ENCODE measurements around the gene MXRA8.

Gene MXRA8

DNA sequence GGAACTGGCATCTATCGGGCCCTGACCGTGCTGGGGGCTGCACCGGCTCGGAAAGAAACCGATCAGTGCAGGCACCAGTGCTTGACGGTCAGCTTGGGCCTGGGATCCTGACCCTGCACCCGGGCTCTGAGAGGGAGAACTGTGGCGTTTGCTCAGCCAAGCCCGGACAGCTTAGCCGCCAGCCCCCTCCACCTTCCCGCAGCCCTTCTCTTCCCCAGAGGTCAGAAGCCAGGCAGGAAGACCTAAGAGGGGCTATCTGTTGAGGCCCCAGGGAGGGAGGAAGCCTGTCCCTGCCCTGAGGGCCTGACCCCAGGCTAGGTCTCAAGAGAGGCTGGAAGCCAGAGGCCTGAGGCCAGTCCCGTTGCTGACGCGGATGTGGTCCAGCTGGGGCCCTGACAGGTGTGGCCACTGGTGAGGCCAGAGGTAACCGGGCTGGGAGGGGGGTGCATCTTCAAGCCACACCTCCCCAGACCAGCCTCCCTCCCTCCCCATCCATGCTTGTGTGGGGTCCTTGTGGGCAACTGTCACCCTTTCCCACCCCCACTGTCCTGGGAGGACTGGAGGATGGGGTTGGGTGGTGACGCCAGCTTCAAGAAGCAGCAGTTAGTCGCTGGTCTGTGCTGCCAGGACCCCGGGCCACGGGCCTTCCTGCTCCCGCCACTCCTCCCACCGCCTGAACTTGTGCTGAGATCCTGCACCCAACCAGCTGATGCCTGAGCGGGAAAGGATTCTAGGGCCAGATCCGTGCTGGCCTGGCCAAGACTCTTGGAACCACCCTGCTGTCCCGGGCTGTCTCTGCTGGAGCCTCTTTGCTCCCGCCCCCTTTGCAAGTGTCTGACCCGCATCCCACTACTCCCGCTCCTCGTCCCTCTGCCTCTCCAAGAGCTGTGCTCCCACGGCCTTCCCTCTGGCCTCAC, 6.6 kb downstream of the MXRA8 start:
- in situ Hi-C loops (cut with MboI; ENCODE audit: low sequenced_read_pairs) = no loop called here

- in situ Hi-C loops (cut with MboI; ENCODE audit: low sequenced_read_pairs) = no loop called here
Measured at GRCh38 chr1:1349256-1350012, 8.9 kb downstream of the MXRA8 start, which contains the start of gene DVL1. Gene DVL1 (minus strand): TSS chr1:1349418. CDS start chr1:1349065, 353 bp downstream.

DNA sequence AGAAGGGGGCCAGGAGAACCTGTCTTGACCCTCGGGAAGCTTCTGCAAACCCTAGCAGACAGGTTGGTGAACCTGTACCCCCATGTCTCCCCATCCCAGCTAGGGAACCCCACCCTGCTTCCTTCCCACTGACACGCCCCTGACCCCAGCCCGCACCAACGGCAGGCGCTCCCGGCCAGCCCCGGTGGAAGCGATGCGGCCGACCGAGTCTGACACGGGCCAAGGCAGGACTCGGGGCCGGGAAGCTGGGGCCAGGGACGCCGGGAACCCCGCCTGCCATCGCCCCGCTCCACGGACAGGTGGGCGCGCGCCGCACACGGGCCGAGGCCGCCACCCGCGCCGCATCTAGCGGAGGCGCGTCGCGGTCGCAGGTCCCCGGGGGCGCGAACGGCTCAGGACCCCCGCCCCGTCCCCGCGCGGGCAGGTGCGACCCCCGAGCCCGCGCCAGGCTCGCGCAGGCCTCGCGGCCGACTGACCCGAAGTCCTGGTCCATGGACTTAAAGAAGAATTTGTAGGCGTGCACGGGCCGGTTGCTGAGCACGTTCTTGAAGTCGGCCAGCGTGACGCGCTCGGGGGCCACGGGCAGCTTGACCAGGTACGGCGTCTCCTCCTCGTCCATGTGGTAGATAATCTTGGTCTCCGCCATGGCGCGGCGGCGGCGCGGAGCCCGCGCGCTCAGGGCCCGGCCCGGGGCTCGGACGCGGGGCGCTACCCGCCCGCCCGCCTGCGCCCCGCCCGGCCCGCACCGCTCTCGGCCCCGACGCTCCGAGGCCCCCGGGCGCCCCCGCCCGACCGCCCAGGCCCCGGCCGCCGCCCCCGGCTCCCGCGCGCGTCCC, 9.7 kb downstream of the MXRA8 start:
- in situ Hi-C loops (cut with MboI; ENCODE audit: low sequenced_read_pairs) = no loop called here

GRCh38 chr1:1347663-1348419, 10.5 kb downstream of the MXRA8 start:
- in situ Hi-C loops (cut with MboI; ENCODE audit: low sequenced_read_pairs) = no loop called here

GRCh38 chr1:1347026-1347595, 11.2 kb downstream of the MXRA8 start:
- in situ Hi-C loops (cut with MboI; ENCODE audit: low sequenced_read_pairs) = no loop called here

DNA sequence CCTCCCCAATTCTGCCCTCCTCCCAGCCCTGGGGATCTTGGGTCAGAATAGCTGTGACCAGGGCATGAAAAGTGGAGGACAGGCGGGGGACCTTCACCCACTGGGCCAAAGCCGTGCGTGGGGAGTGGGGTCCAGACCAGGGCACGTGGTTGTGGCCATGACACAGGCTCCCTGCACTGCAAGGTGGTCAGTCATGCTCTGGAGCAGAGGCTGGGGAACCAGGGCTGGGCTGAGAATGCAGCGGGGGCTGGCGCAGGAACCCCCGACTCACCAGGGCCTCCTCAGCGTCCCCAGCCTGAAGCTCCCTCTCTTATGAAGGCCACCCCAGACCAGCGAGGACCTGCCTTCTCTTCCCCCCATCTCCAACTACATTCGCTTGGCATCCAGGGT, 11.9 kb downstream of the MXRA8 start:
- in situ Hi-C loops (cut with MboI; ENCODE audit: low sequenced_read_pairs) = no loop called here

DNA sequence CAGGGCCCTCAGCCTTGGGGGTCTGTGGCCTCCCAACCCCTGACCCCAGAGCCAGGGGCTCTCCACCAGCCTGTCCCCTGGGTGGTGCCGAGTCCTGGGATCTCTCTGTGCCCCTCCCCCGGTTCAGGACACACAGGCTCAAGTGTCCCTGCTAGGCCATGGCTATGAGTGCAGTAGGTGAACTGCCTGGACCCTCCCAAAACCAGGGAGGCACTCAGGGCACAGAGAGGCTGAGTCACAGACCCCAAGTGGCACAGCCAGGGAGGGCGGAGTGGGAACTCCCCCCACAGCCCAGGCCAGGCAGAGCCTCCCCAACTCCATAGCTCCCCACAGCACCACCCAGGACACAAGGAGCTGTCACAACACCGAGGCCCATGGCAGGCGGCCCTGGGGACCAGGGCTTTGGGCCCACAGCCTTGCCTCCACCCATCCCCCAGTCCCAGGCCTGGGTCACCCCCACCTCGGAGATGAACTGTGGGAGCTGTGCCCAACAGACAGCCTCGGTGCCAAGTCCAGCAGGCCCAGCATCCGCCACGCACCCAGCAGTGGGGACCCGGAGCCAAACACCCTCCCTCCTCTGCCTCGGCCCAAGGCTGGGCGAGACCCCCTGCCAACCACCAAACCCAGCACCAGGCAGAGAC, 12.4 kb downstream of the MXRA8 start:
- in situ Hi-C loops (cut with MboI; ENCODE audit: low sequenced_read_pairs) = no loop called here

GRCh38 chr1:1345384-1345783, 13.0 kb downstream of the MXRA8 start:
- in situ Hi-C loops (cut with MboI; ENCODE audit: low sequenced_read_pairs) = no loop called here

DNA sequence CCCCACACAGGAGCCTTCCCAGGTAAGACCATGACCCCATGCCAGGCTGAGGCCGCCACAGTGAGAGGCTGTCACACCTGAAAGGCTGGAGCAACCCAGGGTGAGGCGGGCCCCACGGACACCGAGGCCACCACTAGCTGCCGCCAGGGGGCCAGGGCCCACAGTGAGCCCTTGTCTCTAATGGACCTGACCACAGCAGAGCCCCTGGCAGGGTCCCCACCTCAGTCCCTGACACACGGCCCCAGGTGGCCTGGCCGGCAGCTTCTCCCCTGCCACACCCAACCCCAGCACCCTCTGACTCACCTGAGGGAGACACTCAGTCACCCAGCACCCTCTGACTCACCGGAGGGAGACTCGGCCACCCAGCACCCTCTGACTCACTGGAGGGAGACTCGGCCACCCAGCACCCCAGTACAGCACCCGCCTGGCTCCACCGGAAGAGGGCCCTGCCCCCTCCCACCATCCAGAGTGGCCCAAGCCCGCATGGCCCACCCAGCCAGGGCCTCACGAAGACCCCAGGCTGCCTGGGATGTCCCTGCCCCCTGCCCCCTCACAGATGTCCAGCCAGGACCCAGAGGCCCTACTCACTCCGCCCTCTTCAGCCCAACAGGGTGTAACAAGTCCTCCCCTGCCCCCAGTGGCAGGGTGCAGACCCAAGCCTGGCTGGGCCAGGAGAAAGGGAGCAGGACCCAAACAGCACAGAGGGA, 13.5 kb downstream of the MXRA8 start:
- in situ Hi-C loops (cut with MboI; ENCODE audit: low sequenced_read_pairs) = no loop called here

GRCh38 chr1:1343811-1344421, 14.4 kb downstream of the MXRA8 start:
- in situ Hi-C loops (cut with MboI; ENCODE audit: low sequenced_read_pairs) = no loop called here

DNA sequence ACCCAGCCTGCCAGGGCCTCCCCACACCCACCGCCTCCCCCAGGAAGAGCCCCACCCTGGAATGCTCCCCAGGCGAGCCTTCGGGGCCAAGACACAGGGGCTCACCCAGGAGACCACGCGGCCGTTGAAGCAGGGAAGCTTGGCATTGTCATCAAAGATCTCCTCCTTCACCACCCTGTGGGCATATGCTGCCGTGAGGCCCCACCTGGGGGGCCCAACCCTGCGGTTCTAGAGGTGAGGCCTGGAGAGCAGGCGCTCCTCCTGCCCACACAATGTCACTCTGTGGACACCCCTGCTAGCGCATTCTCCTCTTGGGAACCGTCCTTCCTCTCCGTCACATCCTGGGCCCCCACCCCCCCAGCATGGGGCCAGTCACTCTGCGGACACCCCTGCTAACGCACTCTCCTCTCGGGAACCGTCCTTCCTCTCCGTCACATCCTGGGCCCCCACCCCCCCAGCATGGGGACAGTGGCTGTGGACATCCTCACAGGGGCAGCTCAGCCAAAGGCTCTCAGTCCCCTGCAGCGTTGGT, 15.7 kb downstream of the MXRA8 start:
- in situ Hi-C loops (cut with MboI; ENCODE audit: low sequenced_read_pairs) = no loop called here

GRCh38 chr1:1342061-1342562, 16.2 kb downstream of the MXRA8 start:
- in situ Hi-C loops (cut with MboI; ENCODE audit: low sequenced_read_pairs) = no loop called here

DNA sequence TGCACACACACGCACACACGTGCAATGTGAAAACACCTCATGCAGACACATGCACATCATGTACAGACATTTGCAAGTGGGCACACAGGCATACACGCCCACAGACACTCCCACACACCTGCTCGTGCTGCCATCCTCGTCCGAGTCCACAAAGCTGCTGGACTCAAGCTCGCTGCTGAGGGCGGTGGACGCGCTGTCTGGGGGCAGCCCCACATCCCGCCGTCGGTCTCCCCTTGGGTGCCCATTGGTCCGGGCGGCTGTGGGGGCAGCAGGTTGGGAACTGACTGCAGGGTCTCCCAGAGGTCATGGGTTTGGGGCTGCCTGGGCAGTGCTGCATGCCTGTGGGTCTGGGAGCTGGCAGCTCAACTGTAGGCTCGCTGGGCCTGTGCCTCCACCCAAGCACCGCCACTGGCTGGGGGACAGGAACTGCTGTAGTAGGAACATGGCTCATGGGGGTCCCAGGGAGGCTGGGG, 16.8 kb downstream of the MXRA8 start:
- in situ Hi-C loops (cut with MboI; ENCODE audit: low sequenced_read_pairs) = no loop called here

DNA sequence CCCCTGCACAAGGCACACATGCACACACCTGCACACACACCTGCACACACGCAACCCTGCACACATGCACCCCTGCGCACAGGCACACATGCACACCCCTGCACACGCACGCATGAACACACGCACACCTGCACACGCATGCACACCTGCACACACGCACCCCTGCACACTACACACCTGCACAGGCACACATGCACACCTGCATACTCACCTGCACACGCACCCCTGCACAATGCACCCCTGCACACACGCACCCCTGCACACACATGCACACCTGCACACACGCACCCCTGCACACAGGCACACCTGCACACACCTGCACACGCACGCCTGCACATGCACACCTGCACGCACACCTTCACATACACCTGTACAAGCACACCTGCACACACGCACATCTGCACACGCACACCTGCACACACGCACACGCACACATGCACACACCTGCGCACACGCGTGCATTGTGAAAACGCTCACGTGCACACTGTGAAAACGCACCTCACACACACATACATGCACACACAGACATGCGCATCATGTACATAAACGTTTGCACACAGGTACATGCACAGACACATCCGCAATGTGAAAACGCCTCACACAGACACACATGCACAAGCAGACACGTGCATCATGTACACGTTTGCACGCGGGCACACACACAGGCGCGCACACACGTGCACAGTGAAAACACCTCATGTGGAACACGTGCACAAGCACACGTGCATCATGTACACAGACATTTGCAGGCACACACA, 17.4 kb downstream of the MXRA8 start:
- in situ Hi-C loops (cut with MboI; ENCODE audit: low sequenced_read_pairs) = no loop called here

DNA sequence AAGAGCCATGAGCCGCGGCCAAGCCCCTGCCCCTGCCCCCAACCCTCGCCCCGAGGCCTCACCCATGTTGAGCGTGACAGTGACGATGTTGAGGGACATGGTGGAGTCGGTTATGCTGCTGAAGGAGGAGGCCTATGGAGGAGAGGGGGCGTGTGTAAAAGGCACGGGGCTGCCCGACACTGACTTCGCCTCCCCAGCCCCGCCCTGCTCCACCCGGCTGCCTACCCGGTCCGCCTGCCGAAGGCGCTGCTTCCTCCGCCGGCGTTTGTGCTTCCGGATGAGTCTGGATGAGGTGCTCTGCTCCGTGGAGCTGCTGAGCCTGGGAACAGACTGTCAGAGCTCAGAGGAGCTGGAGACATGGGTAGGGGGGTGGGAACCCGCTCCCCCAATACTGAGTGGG, 18.2 kb downstream of the MXRA8 start:
- in situ Hi-C loops (cut with MboI; ENCODE audit: low sequenced_read_pairs) = no loop called here

- in situ Hi-C loops (cut with MboI; ENCODE audit: low sequenced_read_pairs) = no loop called here
Measured at GRCh38 chr1:1338278-1338677, 20.1 kb downstream of the MXRA8 start.

DNA sequence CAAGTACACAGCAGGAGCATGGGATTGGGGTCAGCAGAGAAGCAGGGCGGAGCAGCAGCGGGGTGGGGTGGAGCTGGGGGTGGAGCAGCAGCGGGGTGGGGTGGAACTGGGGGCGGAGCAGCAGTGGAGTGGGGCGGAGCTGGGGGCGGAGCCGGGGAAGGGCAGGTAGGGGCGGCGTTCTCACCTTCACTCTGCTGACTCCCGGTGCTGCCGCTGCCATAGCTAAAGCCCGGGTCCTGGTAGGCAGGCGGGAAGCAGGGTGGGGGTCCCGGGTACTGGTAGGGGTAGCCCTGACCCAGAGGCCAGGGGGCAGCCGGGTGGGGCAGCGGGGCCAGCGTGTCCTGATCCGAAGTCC, 20.6 kb downstream of the MXRA8 start:
- in situ Hi-C loops (cut with MboI; ENCODE audit: low sequenced_read_pairs) = no loop called here
